CD4-positive, alpha-beta T cell treated with Interleukin-10 for 1 hour (primary cell): ENCODE data around the gene WDR64.

ENCODE experiments used
- DNase-seq: peaks from one replicate; pipeline ENCODE4 v3.0.0-alpha.2; 2020

WDR64 gene

DNA sequence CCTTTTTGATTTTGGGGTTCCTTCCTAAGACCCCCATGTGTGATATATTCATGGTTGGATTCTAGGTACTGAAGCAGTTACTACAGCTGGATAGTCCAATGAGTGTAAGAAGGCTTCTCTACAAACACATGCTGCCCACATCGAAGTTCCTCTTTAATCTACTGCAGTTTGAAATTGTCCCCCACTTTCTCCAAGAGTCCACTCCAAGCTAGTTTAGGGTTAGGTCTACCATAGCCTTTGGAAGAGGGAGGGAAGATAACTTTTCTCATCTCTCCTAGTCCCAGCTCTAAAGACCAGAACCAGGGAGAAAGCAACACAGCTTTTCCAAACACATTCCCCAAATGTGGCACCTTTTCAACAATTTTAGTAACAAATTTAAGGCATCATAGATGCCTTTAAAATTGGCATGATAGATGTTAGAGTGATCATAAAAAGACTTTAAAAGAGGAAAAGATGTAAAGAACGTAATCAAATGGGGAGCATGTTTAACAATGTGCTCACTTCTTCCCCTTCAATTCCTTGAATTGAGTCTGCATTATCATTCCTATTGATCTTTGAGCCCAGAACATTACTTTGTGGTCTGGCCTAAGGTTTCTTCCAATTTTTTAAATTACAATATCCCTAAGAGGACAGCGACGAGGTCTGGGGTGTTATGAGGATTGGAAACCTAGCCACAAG is 194.9 kb downstream of the WDR64 start:
- no peak for DNase-seq

GRCh38 chr1:241847540-241847795 is 195.4 kb downstream of the WDR64 start:
- DNase-seq, result no peak

DNA sequence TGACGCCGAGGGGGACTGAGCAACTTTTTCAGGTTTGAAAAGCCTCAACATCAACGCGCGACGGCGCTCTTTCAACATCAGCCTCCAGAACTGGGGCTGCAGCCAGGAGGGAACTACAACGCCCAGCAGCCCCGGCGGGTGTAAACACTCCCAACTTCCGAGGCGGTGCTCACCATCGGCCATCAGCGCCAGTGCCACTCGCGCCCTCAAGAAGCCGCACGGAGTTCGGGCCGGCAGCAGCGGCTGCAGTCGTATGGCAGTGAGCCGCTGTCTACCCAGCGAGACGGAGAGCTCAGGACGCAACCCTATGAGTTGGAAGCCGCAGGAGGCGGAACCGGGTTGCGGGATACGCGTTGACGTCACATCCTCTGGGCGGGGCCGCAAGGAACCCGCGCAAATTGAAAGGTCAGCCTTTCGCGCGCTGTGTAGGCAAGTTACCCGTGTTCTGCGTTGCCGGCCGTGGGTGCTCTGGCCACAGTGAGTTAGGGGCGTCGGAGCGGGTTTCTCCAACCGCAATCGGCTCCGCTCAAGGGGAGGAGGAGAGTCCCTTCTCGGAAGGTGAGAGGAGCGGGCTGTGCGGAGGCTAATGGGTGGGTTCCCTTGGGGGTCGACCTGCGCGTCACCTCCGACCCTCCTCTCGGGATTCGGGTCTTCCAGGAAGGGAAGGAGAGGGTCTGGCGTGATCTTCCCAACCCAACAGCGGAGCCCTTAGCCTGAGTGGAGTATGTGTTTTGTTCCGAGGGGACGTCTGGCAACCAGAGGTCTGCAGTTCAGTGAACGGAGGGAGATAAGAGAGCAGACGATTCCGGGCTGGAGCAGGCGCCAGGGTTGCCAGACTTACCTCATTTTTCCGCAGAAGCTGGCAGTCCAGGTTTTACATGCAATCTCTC is 196.0 kb downstream of the WDR64 start, which contains the start of gene EXO1:
Gene EXO1, plus strand, starts transcription at position 409 of the 890 bp plus-strand sequence. CDS start 2,222 bp downstream, outside the sequence.
- peak; percentile 89 for DNase-seq

DNA sequence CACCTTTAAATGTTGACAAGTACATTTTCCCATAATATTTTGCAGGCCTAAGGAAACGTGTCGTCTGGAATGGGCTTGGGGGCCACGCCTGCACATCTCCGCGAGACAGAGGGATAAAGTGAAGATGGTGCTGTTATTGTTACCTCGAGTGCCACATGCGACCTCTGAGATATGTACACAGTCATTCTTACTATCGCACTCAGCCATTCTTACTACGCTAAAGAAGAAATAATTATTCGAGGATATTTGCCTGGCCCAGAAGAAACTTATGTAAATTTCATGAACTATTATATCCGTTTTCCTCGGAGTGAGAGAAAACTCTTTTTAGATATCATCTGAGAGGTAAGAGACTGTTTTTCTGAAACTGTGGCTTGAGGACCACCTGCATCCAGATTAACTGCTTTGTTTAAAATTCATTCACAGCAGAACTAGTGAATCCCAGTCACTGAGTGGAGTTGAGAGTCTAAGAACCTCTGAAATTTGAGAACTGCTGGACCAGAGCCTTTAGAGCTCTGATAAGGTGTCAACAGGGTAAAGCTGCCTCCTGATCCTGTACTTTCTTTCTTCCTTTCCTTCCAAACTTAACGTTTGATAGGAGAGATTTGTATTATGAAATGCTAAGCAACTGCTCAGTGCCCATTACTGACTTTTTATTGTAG is 196.7 kb downstream of the WDR64 start:
- no peak for DNase-seq

DNA sequence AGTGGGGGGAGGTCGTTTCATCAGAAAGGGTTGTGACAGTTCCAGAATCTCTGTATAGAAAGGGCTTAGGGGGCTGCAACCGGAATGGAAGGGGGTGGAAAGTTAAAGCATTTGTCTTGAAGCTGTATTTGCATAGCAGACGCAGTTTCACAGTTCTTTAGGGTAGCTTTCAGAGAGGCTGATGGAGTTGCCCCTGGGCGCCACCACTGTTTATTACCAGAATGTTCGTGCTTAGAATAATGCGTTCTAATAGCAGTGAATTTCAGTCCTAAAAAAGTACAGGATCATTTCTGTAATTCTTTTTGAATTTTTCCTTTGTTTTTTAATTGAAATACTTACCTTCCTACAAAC is 197.2 kb downstream of the WDR64 start:
- no peak for DNase-seq
